ENCODE results near the gene AURKA. TPM values are rescaled to one million over a fixed set of nuclear protein-coding genes. Genes with fewer than 3 reads are reported as not detected.

AURKA gene
- polyA plus RNA-seq (2012; rRNA removed) = 24.6 and 27.6 TPM in 2 replicates
- polyA plus RNA-seq (2012; cell fraction: cytosol; rRNA removed) = 27.6 and 29.6 TPM in 2 replicates
- 11.1 and 15.1 TPM in 2 replicates for polyA plus RNA-seq (2012; cell fraction: nucleus; rRNA removed)

DNA sequence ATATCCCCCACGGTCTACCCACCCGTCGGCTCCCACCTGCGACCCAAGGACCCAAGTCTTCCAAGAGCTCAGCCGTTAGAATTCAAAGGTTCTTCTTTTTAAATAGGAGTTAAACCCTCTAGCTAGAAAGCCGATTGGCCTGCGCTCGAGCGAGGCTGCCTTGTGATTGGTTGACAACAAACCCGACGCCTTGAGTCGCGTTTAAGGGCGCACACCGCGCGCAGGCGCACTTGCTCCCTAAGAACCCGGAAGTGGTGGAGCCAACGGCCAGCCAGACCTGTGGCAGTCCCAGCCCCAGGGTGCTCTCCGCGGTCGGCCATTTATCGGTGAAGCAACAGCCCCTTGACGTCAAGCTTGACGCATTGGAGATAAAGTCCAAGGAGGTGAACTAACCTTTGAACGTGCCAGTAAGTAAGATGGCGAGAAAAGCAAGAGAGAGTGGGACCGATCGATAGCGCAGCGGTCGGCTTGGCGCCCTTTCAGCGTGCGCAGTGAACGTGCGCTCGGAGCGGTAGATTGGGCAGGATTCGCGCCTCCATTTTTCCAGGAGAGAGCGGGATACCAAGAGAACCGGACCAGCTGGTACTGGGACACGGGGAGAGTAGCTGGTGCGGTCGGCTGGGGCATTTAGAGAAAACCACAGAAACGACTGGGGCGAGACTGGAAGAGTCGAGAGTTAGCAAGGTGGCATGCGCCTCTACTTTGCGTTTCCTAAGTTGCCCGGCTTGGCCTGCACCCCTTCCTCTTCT is at the start of gene AURKA, which contains the start of gene CSTF1:
TSS of gene AURKA (minus strand) at position 84 of the 749 bp plus-strand sequence. CDS start 4,018 bp downstream, outside the sequence.
TSS of gene CSTF1 (plus strand) at position 514 of the 749 bp plus-strand sequence. CDS start 2,908 bp downstream, outside the sequence.
- Histone ChIP-seq H3K36me3 (replicated peaks in 1 of 2; ENCODE audit: control insufficient read depth in 1 of 2, insufficient read depth in 2 of 2, low read length in 1 of 2) (peaks cover 31 to 34% of the 10 kb centered on the region in 2 experiments), H3K9ac (peak within 1 kb of the TSS; percentile 86), H3K9me2 (no peaks in the 10 kb centered on the region), H3K27ac (ENCODE audit: low read depth in 2 of 2, low read length in 1 of 2) (peak within 1 kb of the TSS; percentile 84 to 96), H3K79me2 (ENCODE audit: insufficient read depth) (peaks cover 80% of the 10 kb centered on the region), H4K20me1 (ENCODE audit: insufficient read depth) (no peaks in the 10 kb centered on the region), H3K4me1 (ENCODE audit: control insufficient read depth in 1 of 2, insufficient read depth in 2 of 2, low read depth in 1 of 2, low read length in 1 of 2) (peaks cover 14 to 18% of the 10 kb centered on the region in 2 experiments; a peak in 2 of 4 replicates), H3K27me3 (ENCODE audit: insufficient read depth) (no peaks in the 10 kb centered on the region), H3K4me3 (ENCODE audit: low read depth in 2 of 2, low read length in 1 of 2) (peak within 1 kb of the TSS; percentile 84 to 98), H3K4me2 (peak within 1 kb of the TSS; percentile 87), H3K9me3 (no peaks in the 10 kb centered on the region), H3F3A (replicated peaks; ENCODE audit: insufficient read depth) (peaks cover 4% of the 10 kb centered on the region), H2AFZ (ENCODE audit: low read depth) (peak within 1 kb of the TSS; percentile 83)
- WGBS (ENCODE audit: low lambda C conversion rate) = 1% methylated on average over 42 of the region's 53 CpGs
- DNase-seq = peak; percentile 97
- POLR2A ChIA-PET = interaction anchor here (1.2 kb wide), 2 partner anchors 33 to 34 kb away, joined by 3 to 4 read pairs; partner anchors contain the start of gene FAM210B
- CTCF ChIA-PET = interaction anchor here (0.6 to 0.8 kb wide), 2 partner anchors 17 to 962 kb away, joined by 3 read pairs; no protein-coding TSS in a partner anchor
- peak; percentile 33; the same call in 1 of the 2 replicates for TF ChIP-seq GABPA (IDR thresholded peaks at IDR 0.05; ENCODE audit: low read depth)
- TF ChIP-seq, protein P1, sequence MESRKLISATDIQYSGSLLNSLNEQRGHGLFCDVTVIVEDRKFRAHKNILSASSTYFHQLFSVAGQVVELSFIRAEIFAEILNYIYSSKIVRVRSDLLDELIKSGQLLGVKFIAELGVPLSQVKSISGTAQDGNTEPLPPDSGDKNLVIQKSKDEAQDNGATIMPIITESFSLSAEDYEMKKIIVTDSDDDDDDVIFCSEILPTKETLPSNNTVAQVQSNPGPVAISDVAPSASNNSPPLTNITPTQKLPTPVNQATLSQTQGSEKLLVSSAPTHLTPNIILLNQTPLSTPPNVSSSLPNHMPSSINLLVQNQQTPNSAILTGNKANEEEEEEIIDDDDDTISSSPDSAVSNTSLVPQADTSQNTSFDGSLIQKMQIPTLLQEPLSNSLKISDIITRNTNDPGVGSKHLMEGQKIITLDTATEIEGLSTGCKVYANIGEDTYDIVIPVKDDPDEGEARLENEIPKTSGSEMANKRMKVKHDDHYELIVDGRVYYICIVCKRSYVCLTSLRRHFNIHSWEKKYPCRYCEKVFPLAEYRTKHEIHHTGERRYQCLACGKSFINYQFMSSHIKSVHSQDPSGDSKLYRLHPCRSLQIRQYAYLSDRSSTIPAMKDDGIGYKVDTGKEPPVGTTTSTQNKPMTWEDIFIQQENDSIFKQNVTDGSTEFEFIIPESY (IDR thresholded peaks at IDR 0.05; ENCODE audit: borderline replicate concordance, low read depth) = peak; percentile 16; the same call in 1 of the 2 replicates
- no peak for TF ChIP-seq TCF12 (IDR thresholded peaks at IDR 0.05)
- TF ChIP-seq CHD2 (IDR thresholded peaks at IDR 0.05; ENCODE audit: low read length, partially characterized antibody) = peak; percentile 76
- TF ChIP-seq, protein P2, sequence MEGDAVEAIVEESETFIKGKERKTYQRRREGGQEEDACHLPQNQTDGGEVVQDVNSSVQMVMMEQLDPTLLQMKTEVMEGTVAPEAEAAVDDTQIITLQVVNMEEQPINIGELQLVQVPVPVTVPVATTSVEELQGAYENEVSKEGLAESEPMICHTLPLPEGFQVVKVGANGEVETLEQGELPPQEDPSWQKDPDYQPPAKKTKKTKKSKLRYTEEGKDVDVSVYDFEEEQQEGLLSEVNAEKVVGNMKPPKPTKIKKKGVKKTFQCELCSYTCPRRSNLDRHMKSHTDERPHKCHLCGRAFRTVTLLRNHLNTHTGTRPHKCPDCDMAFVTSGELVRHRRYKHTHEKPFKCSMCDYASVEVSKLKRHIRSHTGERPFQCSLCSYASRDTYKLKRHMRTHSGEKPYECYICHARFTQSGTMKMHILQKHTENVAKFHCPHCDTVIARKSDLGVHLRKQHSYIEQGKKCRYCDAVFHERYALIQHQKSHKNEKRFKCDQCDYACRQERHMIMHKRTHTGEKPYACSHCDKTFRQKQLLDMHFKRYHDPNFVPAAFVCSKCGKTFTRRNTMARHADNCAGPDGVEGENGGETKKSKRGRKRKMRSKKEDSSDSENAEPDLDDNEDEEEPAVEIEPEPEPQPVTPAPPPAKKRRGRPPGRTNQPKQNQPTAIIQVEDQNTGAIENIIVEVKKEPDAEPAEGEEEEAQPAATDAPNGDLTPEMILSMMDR (IDR thresholded peaks at IDR 0.05) = no peak
- TF ChIP-seq SIN3A (IDR thresholded peaks at IDR 0.05; ENCODE audit: borderline replicate concordance, low read depth, low read length) = peak; percentile 85
- TF ChIP-seq TEAD4 (IDR thresholded peaks at IDR 0.05; ENCODE audit: borderline replicate concordance, insufficient read depth) = no peak
- no peak for TF ChIP-seq IRF3 (IDR thresholded peaks at IDR 0.05; ENCODE audit: low read depth, low read length)
- peak; percentile 54 for TF ChIP-seq TAF1 (IDR thresholded peaks at IDR 0.05; ENCODE audit: borderline replicate concordance, low read depth, low read length)
- TF ChIP-seq GATA2 (CRISPR knock-in tag; IDR thresholded peaks at IDR 0.05) = no peak
- peak; percentile 90 for TF ChIP-seq MXI1 (IDR thresholded peaks at IDR 0.05; ENCODE audit: low read depth, low read length)
- TF ChIP-seq RXRA (IDR thresholded peaks at IDR 0.05; ENCODE audit: borderline replicate concordance, low read depth) = no peak
- TF ChIP-seq, protein P3, sequence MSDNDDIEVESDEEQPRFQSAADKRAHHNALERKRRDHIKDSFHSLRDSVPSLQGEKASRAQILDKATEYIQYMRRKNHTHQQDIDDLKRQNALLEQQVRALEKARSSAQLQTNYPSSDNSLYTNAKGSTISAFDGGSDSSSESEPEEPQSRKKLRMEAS (IDR thresholded peaks at IDR 0.05; ENCODE audit: low read depth) = peak; percentile 89; the same call in 1 of the 2 replicates
- peak; percentile 99 for TF ChIP-seq ELF1 (IDR thresholded peaks at IDR 0.05)
- no peak for TF ChIP-seq EZH2phosphoT487 (IDR thresholded peaks at IDR 0.05; ENCODE audit: borderline replicate concordance, low read depth)
- TF ChIP-seq JUND (IDR thresholded peaks at IDR 0.05) = no peak
- TF ChIP-seq YY1 (IDR thresholded peaks at IDR 0.05; ENCODE audit: low read depth) = peak; percentile 98
- peak; percentile 90 for TF ChIP-seq FOXM1 (IDR thresholded peaks at IDR 0.05; ENCODE audit: low read depth)
- TF ChIP-seq NRF1 (IDR thresholded peaks at IDR 0.05; ENCODE audit: low read depth, low read length) = peak; percentile 81
- TF ChIP-seq POLR2AphosphoS5 (IDR thresholded peaks at IDR 0.05; ENCODE audit: low read depth, low read length) = peak; percentile 56
- no peak for TF ChIP-seq FOXJ3 (CRISPR knock-in tag; IDR thresholded peaks at IDR 0.05)
- no peak for TF ChIP-seq REST (IDR thresholded peaks at IDR 0.05; ENCODE audit: low read depth, low read length)
- TF ChIP-seq MEF2A (IDR thresholded peaks at IDR 0.05; ENCODE audit: borderline replicate concordance, low read depth) = no peak
- 0 out of 2 replicates have a peak, but pooled peaks have one; percentile 37 for TF ChIP-seq RFX5 (IDR thresholded peaks at IDR 0.05; ENCODE audit: low read length)

All from SK-N-SH (cell line).